HepG2 (cell line): ENCODE measurements around the gene MRI1. TPM values are rescaled to one million over a fixed set of nuclear protein-coding genes. Genes with fewer than 3 reads are reported as not detected.

Experiments used
- ATAC-seq: fragments of 200-7000 bp; cut with Tn5 transposase; 3 replicates; pipeline ENCODE4 v1.9.1; 2020; ENCODE audit warnings: mild to moderate bottlenecking, moderate library complexity
- BruUV-seq: library from RNA; stranded (reverse); fragments of 400-500 nt; replicated peaks from 2 replicates; lab custom pipeline; 2021; lab: Mats Ljungman, UMichigan
- CTCF ChIA-PET: fragments of 300-600 bp; formaldehyde crosslinking; extraction: SDS; loops from one replicate; lab custom pipeline; 2021; ENCODE audit warnings: low total read pairs, inconsistent platforms, low intra/inter-chr PET ratio; lab: Yijun Ruan, JAX
- POLR2A ChIA-PET: fragments of 350-600 bp; sonication (Branson Sonifier 250); formaldehyde crosslinking; loops from one replicate; lab custom pipeline; 2020; ENCODE audit warnings: antibody characterized with exemption, inconsistent platforms; lab: Yijun Ruan, JAX
- DNase-seq: peaks from one replicate; pipeline ENCODE4 v3.0.0-alpha.2; 2015; ENCODE audit warnings: low spot score
- FAIRE-seq: peaks from 3 replicates; lab custom pipeline; 2011; peaks lifted over from hg19 to GRCh38; lab: Jason Lieb, UNC
- H2AFZ ChIP-seq: one replicate; pipeline ENCODE4 v1.6.1; 2011; ENCODE audit warnings: low read length, inconsistent platforms
- H3K27ac ChIP-seq: fragments of 300-600 bp; 3 replicates; pipeline ENCODE4 v1.8.0; 2011; ENCODE audit warnings: mixed run types, mild to moderate bottlenecking, mixed read lengths, low read length, inconsistent platforms; ENCODE audit not compliant: insufficient read depth; ENCODE audit errors: extremely low read length
- H3K27me3 ChIP-seq, 2 experiments: fragments of 200-600 bp in 1 of 2; 2 replicates in 1 of 2; 3 replicates in 1 of 2; pipeline versions ENCODE4 v1.6.0 to v1.8.0; 2011; ENCODE audit warnings: low read length in 2 of 2, mild to moderate bottlenecking in 2 of 2, moderate library complexity in 2 of 2, inconsistent platforms in 1 of 2; ENCODE audit not compliant: insufficient read depth in 2 of 2, control insufficient read depth in 1 of 2
- H3K36me3 ChIP-seq, 2 experiments: fragments of 200-600 bp in 1 of 2; replicated peaks in 1 of 2; 2 replicates in 1 of 2; 3 replicates in 1 of 2; pipeline versions ENCODE4 v1.5.1 to v1.8.0; 2011; ENCODE audit warnings: low read length in 2 of 2, inconsistent platforms in 1 of 2; ENCODE audit not compliant: insufficient read depth in 2 of 2, control insufficient read depth in 1 of 2
- H3K4me1 ChIP-seq: 2 replicates; pipeline ENCODE4 v1.5.1; 2012; ENCODE audit warnings: low read length, inconsistent platforms; ENCODE audit not compliant: insufficient read depth
- H3K4me2 ChIP-seq: 2 replicates; pipeline ENCODE4 v1.6.0; 2011; ENCODE audit warnings: low read depth, low read length, inconsistent platforms
- H3K4me3 ChIP-seq, 3 experiments: fragments of 200-600 bp in 1 of 3; sonication (generic), shearing (Covaris generic) in 1 of 3; replicated peaks in 1 of 3; 2 replicates each; pipeline ENCODE4 v1.5.1; 2011 to 2016; ENCODE audit warnings: low read length in 3 of 3, inconsistent platforms in 2 of 3, low read depth in 2 of 3, mild to moderate bottlenecking in 2 of 3, control low read depth in 1 of 3, mixed read lengths in 1 of 3; ENCODE audit not compliant: insufficient read depth in 1 of 3
- H3K79me2 ChIP-seq: one replicate; pipeline ENCODE4 v1.6.1; 2011; ENCODE audit warnings: low read length, inconsistent platforms; ENCODE audit not compliant: insufficient read depth
- H3K9ac ChIP-seq: 2 replicates; pipeline ENCODE4 v1.6.0; 2011; ENCODE audit warnings: mild to moderate bottlenecking, low read depth, low read length, inconsistent platforms; ENCODE audit not compliant: insufficient read depth
- H3K9me3 ChIP-seq: 2 replicates; pipeline ENCODE4 v1.5.1; 2012; ENCODE audit warnings: mild to moderate bottlenecking, low read length
- H4K20me1 ChIP-seq: 2 replicates; pipeline ENCODE4 v1.6.0; 2011; ENCODE audit warnings: inconsistent platforms, mild to moderate bottlenecking, low read length, moderate library complexity; ENCODE audit not compliant: insufficient read depth
- CREM ChIP-seq, 2 experiments: sonication (generic) in 1 of 2; formaldehyde crosslinking in 1 of 2; IDR thresholded peaks; 2 replicates each; pipeline versions ENCODE4 v1.4.0 to v1.6.1; 2016 to 2020; ENCODE audit warnings: antibody characterized with exemption in 1 of 2, mild to moderate bottlenecking in 1 of 2, missing genetic modification reagents in 1 of 2
- ELF3 ChIP-seq: IDR thresholded peaks from 2 replicates; pipeline ENCODE4 v1.6.1; 2016; ENCODE audit warnings: missing genetic modification reagents, missing compliant biosample characterization
- FOXO1 ChIP-seq: sonication (generic); formaldehyde crosslinking; IDR thresholded peaks from 2 replicates; pipeline ENCODE4 v1.4.0; 2020; ENCODE audit warnings: missing genetic modification reagents
- GMEB2 ChIP-seq: IDR thresholded peaks from 2 replicates; pipeline ENCODE4 v1.6.1; 2016; ENCODE audit warnings: missing biosample characterization, missing genetic modification reagents, low read depth
- IKZF4 ChIP-seq: sonication (generic); formaldehyde crosslinking; IDR thresholded peaks from 2 replicates; pipeline ENCODE4 v1.5.1; 2020; ENCODE audit warnings: borderline replicate concordance, mild to moderate bottlenecking, low read depth, missing genetic modification reagents; ENCODE audit errors: not compliant biosample characterization
- LCORL ChIP-seq, 2 experiments: fragments of 450-650 bp in 1 of 2; sonication (generic) in 1 of 2; formaldehyde crosslinking in 1 of 2; IDR thresholded peaks; 2 replicates each; pipeline versions ENCODE4 v1.5.0 to v1.6.1; 2017 to 2020; ENCODE audit warnings: antibody characterized with exemption in 1 of 2, missing genetic modification reagents in 1 of 2
- SIX4 ChIP-seq: sonication (generic); formaldehyde crosslinking; IDR thresholded peaks from 2 replicates; pipeline ENCODE4 v1.4.0; 2020; ENCODE audit warnings: missing genetic modification reagents
- SP4 ChIP-seq: sonication (generic); formaldehyde crosslinking; IDR thresholded peaks from 2 replicates; pipeline ENCODE4 v1.8.1; 2023; ENCODE audit warnings: mild to moderate bottlenecking, missing genetic modification reagents
- SRF ChIP-seq: IDR thresholded peaks from 2 replicates; pipeline ENCODE4 v1.6.1; 2011; ENCODE audit warnings: mild to moderate bottlenecking, low read depth, low read length, moderate library complexity
- TMF1 ChIP-seq: sonication (generic); formaldehyde crosslinking; IDR thresholded peaks from 2 replicates; pipeline ENCODE4 v1.8.1; 2022; ENCODE audit warnings: low read depth, missing genetic modification reagents
- WGBS: methylation state at CpG from one replicate; pipeline ENCODE4 v1.1.6; 2017; ENCODE audit warnings: low lambda C conversion rate; 5-methylcytosine and 5-hydroxymethylcytosine counted together
- in situ Hi-C: cut with HindIII; loops from 2 replicates; pipeline ENCODE4 v1.10.0; 2017; ENCODE audit warnings: low pct_unique_long_range_greater_than_20kb; ENCODE audit not compliant: extremely low pct_ligation_motif_present
- intact Hi-C: fragments of 100-400 bp; cut with micrococcal nuclease; formaldehyde crosslinking; loops from one replicate; pipeline ENCODE4 v1.10.0; 2022; ENCODE audit not compliant: unreplicated experiment
- polyA plus RNA-seq, 8 experiments: library from polyadenylated mRNA; depleted of rRNA in 3 of 8; stranded (reverse) in 7 of 8; unstranded in 1 of 8; fragments of >200 nt; fragmentation: Illumina TruSeq in 4 of 8; extraction: Trizol in 4 of 8; gene quantifications; 2 replicates each; pipeline versions ENCODE4 v1.2.1 to v1.2.3, GENCODE V29; 2011 to 2016; ENCODE audit warnings: low read depth in 4 of 8, missing spikeins in 1 of 8, mixed read lengths in 1 of 8; ENCODE audit not compliant: insufficient read depth in 1 of 8
- total RNA-seq, 5 experiments: library from RNA; depleted of rRNA; stranded (reverse); fragments of >200 nt; fragmentation: Illumina TruSeq; extraction: Trizol; gene quantifications; 2 replicates each; pipeline ENCODE4 v1.2.3, GENCODE V29; 2016; ENCODE audit warnings: low read depth in 1 of 5
- TF ChIP-seq, protein P1 (sequence below): sonication (generic); formaldehyde crosslinking; IDR thresholded peaks from 2 replicates; pipeline ENCODE4 v1.5.1; 2020; ENCODE audit warnings: mild to moderate bottlenecking, missing genetic modification reagents, borderline replicate concordance
- TF ChIP-seq, protein P2 (sequence below): sonication (generic); formaldehyde crosslinking; IDR thresholded peaks from 2 replicates; pipeline ENCODE4 v1.4.0; 2020; ENCODE audit warnings: missing genetic modification reagents, borderline replicate concordance
- TF ChIP-seq, protein P3 (sequence below), 2 experiments: sonication (generic) in 1 of 2; formaldehyde crosslinking in 1 of 2; IDR thresholded peaks; 2 replicates each; pipeline versions ENCODE4 v1.4.0 to v1.6.1; 2018 to 2020; ENCODE audit warnings: missing genetic modification reagents in 2 of 2, borderline replicate concordance in 1 of 2, low read depth in 1 of 2, mild to moderate bottlenecking in 1 of 2, missing biosample characterization in 1 of 2

Gene MRI1
- total and polyA plus RNA-seq, 2 of the 13 experiments (the other 11 are each of a cell fraction or from before 2014, with no cell fraction given): 20.1 to 20.6 TPM

DNA sequence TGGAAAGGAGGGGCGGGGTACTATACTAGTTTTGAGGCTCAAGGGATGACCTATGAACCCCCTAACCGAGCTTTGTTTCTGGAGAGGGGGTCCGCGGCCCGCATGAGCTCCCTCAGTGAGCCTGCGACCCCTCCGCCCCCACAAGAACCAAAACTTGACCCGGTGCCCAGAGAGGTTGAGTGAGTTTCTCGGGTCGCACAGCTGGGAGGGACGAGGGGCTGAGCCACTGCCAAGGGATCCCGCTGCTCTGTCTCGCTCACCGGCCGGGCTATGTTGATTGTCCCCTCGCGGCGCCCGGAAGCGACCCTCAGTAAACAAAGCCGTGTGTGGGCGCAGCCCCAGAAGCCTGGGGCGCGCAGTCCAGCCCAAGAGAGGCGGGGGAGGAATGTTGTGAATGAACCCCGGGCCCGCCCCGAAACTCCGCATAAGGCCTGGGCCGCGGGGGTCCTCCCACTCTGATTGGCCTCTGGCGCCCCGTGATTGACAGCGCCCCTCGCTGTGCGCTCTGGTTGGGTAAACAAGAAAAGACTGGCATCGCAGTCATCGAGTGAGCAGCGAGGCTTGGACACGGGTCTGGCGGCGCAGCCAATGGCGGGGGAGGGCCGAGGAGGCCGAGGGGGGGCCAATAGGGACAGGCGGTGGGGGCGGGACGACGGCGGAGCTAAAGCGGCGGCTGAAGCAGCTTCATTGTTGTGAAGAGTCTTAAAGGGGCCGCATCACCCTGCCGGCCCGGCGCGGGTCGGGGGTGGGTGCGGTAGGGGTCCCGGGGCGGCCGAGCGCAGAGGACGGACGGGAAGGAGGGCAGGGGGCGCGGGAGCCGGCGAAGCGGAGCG, 30.7 kb downstream of the MRI1 start, which contains the start of gene ZSWIM4:
Gene ZSWIM4 (plus strand): TSS at position 687 of the 833 bp plus-strand sequence. CDS start 206 bp downstream, outside the sequence.
- POLR2A ChIA-PET: interaction anchor here (0.6 to 3.5 kb wide), 13 partner anchors 10 to 631 kb away, joined by 3 to 19 read pairs (median 5); partner anchors contain the start of genes ASF1B and C19orf53
- Histone ChIP-seq H3K27ac (peak within 1 kb of the TSS; percentile 48), H3K9ac (peak within 1 kb of the TSS; percentile 66), H3K36me3 (no peaks in the 10 kb centered on the region), H3K79me2 (peaks cover 2% of the 10 kb centered on the region), H3K4me3 (peak within 1 kb of the TSS; percentile 70 to 93 (median 91)), H3K4me1 (peaks cover 31% of the 10 kb centered on the region), H2AFZ (no peak within 1 kb of the TSS), H4K20me1 (no peaks in the 10 kb centered on the region), H3K9me3 (no peaks in the 10 kb centered on the region), H3K4me2 (peak within 1 kb of the TSS; percentile 95), H3K27me3 (no peaks in the 10 kb centered on the region)
- BruUV-seq: no TSS peak
- in situ Hi-C loops (no loop called here), intact Hi-C loops (loop anchor here (5.0 kb wide), 1 partner anchor 37 kb away; no protein-coding TSS in a partner anchor)
- FAIRE-seq: peak; percentile 84
- peak; percentile 98 for DNase-seq
- CTCF ChIA-PET: no interaction called here
- 3% methylated on average over 32 of the region's 71 CpGs for WGBS
- ATAC-seq: peak; percentile 98
- TF ChIP-seq TMF1 (no peak), IKZF4 (CRISPR knock-in tag) (no peak), GMEB2 (CRISPR knock-in tag) (no peak), LCORL (IDR thresholded peaks at IDR 0.05) (no peak), LCORL (CRISPR knock-in tag; IDR thresholded peaks at IDR 0.05) (peak; percentile 85), SRF (peak; percentile 99), SIX4 (CRISPR knock-in tag) (no peak), ELF3 (CRISPR knock-in tag) (0 out of 2 replicates have a peak, but pooled peaks have one; percentile 12), CREM (IDR thresholded peaks at IDR 0.05) (peak; percentile 60), CREM (CRISPR knock-in tag; IDR thresholded peaks at IDR 0.05) (no peak), SP4 (peak; percentile 89), FOXO1 (CRISPR knock-in tag) (peak; percentile 53; the same call in 1 of the 2 replicates)
- TF ChIP-seq, protein P1, sequence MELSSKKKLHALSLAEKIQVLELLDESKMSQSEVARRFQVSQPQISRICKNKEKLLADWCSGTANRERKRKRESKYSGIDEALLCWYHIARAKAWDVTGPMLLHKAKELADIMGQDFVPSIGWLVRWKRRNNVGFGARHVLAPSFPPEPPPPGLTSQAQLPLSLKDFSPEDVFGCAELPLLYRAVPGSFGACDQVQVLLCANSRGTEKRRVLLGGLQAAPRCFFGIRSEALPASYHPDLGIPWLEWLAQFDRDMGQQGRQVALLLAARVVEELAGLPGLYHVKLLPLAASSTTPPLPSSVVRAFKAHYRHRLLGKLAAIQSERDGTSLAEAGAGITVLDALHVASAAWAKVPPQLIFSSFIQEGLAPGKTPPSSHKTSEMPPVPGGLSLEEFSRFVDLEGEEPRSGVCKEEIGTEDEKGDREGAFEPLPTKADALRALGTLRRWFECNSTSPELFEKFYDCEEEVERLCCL: peak; percentile 37; the same call in 1 of the 2 replicates
- TF ChIP-seq, protein P2, sequence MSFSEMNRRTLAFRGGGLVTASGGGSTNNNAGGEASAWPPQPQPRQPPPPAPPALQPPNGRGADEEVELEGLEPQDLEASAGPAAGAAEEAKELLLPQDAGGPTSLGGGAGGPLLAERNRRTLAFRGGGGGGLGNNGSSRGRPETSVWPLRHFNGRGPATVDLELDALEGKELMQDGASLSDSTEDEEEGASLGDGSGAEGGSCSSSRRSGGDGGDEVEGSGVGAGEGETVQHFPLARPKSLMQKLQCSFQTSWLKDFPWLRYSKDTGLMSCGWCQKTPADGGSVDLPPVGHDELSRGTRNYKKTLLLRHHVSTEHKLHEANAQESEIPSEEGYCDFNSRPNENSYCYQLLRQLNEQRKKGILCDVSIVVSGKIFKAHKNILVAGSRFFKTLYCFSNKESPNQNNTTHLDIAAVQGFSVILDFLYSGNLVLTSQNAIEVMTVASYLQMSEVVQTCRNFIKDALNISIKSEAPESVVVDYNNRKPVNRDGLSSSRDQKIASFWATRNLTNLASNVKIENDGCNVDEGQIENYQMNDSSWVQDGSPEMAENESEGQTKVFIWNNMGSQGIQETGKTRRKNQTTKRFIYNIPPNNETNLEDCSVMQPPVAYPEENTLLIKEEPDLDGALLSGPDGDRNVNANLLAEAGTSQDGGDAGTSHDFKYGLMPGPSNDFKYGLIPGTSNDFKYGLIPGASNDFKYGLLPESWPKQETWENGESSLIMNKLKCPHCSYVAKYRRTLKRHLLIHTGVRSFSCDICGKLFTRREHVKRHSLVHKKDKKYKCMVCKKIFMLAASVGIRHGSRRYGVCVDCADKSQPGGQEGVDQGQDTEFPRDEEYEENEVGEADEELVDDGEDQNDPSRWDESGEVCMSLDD (CRISPR knock-in tag): peak; percentile 93; the same call in 1 of the 2 replicates
- TF ChIP-seq, protein P3, sequence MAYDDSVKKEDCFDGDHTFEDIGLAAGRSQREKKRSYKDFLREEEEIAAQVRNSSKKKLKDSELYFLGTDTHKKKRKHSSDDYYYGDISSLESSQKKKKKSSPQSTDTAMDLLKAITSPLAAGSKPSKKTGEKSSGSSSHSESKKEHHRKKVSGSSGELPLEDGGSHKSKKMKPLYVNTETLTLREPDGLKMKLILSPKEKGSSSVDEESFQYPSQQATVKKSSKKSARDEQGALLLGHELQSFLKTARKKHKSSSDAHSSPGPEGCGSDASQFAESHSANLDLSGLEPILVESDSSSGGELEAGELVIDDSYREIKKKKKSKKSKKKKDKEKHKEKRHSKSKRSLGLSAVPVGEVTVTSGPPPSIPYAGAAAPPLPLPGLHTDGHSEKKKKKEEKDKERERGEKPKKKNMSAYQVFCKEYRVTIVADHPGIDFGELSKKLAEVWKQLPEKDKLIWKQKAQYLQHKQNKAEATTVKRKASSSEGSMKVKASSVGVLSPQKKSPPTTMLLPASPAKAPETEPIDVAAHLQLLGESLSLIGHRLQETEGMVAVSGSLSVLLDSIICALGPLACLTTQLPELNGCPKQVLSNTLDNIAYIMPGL (CRISPR knock-in tag; IDR thresholded peaks at IDR 0.05; ENCODE audit: borderline replicate concordance in 1 of 2, low read depth in 1 of 2): peak in 1 of 2 experiments; percentile 61; a peak in 2 of 4 replicates
